ENCODE measurements around the gene NUP58.

Gene NUP58

DNA sequence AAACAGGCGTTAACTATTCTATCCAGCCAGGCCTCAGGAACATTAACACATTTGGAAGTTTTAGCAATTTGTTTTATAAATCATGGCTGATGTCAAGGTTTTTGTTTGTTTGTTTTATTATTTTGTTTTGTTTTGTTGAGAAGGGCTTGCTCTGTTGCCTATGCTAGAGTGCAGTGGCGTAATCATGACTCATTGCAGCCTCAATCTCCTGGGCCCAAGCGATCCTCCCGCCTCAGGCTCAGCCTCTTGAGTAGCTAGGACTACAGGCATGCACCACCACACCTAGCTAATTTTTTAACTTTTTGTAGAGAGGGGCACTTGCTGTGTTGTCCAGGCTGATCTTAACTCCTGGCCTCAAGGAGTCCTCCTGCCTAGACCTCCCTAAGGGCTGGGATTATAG, 28.3 kb downstream of the NUP58 start:
- TF ChIP-seq, protein P1, sequence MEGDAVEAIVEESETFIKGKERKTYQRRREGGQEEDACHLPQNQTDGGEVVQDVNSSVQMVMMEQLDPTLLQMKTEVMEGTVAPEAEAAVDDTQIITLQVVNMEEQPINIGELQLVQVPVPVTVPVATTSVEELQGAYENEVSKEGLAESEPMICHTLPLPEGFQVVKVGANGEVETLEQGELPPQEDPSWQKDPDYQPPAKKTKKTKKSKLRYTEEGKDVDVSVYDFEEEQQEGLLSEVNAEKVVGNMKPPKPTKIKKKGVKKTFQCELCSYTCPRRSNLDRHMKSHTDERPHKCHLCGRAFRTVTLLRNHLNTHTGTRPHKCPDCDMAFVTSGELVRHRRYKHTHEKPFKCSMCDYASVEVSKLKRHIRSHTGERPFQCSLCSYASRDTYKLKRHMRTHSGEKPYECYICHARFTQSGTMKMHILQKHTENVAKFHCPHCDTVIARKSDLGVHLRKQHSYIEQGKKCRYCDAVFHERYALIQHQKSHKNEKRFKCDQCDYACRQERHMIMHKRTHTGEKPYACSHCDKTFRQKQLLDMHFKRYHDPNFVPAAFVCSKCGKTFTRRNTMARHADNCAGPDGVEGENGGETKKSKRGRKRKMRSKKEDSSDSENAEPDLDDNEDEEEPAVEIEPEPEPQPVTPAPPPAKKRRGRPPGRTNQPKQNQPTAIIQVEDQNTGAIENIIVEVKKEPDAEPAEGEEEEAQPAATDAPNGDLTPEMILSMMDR (IDR thresholded peaks at IDR 0.05; ENCODE audit: low read length, missing control alignments), result no peak
- no peak overlapping the region for H3K4me3 ChIP-seq (replicated peaks; ENCODE audit: low read depth, low read length)
- DNase-seq (ENCODE audit: low read depth), result peak; percentile 50

DNA sequence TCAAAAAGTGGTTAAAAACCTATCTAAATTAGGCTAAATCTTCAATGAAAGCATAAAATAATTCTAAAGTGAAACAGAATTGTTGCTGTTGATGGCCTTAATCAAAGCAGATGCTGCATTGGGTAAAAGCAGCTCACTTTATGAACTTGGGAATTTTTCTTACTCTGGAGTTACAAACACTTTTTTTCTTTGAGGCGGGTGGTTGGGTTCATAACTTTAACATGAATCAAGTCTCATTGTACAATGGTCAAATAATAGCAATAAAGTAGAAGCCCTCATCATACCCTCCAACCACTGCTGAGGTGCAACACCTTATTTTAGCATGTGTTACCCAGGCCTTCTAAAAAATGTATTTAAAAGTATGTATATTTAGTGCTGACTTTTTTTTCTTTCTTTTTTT, 29.1 kb downstream of the NUP58 start:
- TF ChIP-seq, protein P1 (IDR thresholded peaks at IDR 0.05; ENCODE audit: low read length, missing control alignments), result no peak
- DNase-seq (ENCODE audit: low read depth), result peak; percentile 19

GRCh38 chr13:25335856-25336255, 34.4 kb downstream of the NUP58 start:
- peak; percentile 17 for DNase-seq (ENCODE audit: low read depth)
- TF ChIP-seq, protein P1 (IDR thresholded peaks at IDR 0.05; ENCODE audit: low read length, missing control alignments), result no peak
- no peak overlapping the region for H3K4me3 ChIP-seq (replicated peaks; ENCODE audit: low read depth, low read length)

More for the DNA sequence above, 29.1 kb downstream of the NUP58 start:
- no peak overlapping the region for H3K4me3 ChIP-seq (replicated peaks; ENCODE audit: low read depth, low read length)

DNA sequence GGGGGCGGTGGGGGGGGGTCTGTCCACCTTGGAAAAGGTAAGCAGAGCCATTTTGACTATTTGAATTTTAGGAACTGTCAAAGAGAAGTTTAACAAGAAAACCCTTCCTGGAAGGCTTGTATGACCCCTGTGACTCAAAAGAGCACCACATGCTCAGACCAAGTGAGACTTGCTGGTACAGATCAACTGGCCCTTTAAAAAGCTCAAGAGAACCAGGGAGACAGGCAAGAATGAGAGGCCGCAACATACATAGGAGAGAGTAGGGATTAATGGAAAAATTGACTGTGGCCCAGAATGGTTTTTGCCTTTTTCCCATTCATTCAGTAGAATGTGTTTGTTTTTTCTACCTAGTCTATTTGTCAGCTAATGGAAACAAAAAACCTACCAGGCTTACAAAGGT, 44.2 kb downstream of the NUP58 start:
- DNase-seq (ENCODE audit: low read depth), result no peak
- TF ChIP-seq, protein P1 (IDR thresholded peaks at IDR 0.05; ENCODE audit: low read length, missing control alignments), result no peak
- no peak overlapping the region for H3K4me3 ChIP-seq (replicated peaks; ENCODE audit: low read depth, low read length)

GRCh38 chr13:25347151-25347550, 45.7 kb downstream of the NUP58 start:
- TF ChIP-seq, protein P1 (IDR thresholded peaks at IDR 0.05; ENCODE audit: low read length, missing control alignments), result no peak
- no peak for DNase-seq (ENCODE audit: low read depth)
- no peak overlapping the region for H3K4me3 ChIP-seq (replicated peaks; ENCODE audit: low read depth, low read length)

DNA sequence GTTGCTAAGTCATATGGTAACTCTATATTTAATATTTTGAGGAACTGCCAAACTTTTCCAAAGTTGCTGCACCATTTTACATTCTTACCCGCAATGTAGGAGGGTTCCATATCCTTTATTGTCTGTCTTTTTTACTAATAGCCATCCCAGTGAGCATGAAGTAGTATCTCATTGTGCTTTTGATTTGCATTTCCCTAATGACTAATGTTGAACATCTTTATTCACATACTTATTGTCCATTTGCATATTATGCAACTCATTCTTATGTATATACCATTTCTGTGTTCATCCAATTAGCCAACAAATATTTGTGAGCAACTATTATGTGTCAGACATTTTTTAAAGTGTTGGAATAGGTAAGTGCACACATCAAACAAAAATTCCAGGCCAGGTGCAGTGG, 50.0 kb downstream of the NUP58 start:
- H3K4me3 ChIP-seq (replicated peaks; ENCODE audit: low read depth, low read length), result no peak overlapping the region
- no peak for DNase-seq (ENCODE audit: low read depth)
- TF ChIP-seq, protein P1 (IDR thresholded peaks at IDR 0.05; ENCODE audit: low read length, missing control alignments), result no peak

DNA sequence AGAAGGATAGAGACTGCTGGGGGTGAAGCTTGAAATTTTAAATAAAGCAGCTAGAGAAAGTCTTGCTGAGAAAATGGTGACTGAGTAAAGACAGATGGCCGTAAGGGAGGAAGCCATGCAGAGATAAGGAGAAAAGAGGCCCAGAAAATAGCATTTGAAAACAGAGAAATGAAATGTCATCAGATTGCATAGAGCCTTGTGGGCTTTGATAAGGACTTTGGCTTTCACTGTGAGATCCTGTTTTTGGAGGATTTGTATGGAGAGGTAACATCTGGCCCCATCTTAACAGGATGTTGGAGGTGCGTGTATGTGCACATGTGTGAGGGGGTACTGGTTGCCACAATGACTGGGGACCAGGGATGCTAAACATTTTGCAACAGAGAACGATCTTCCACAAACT, 50.8 kb downstream of the NUP58 start:
- TF ChIP-seq, protein P1 (IDR thresholded peaks at IDR 0.05; ENCODE audit: low read length, missing control alignments), result no peak
- no peak overlapping the region for H3K4me3 ChIP-seq (replicated peaks; ENCODE audit: low read depth, low read length)

More for the DNA sequence above, 50.8 kb downstream of the NUP58 start:
- DNase-seq (ENCODE audit: low read depth), result peak; percentile 19

Measured in fibroblast of pulmonary artery (primary cell).